ENCODE data around the gene PCP4. TPM values are rescaled to one million over a fixed set of nuclear protein-coding genes. Genes with fewer than 3 reads are reported as not detected.

Gene PCP4
- total and polyA plus RNA-seq, 9 of the 15 experiments (the other 6 are each of a cell fraction or from before 2014, with no cell fraction given): not detected

- Histone ChIP-seq H3K4me2 (ENCODE audit: insufficient read depth, low read length) (no peak overlapping the region), H2AFZ (ENCODE audit: low read depth, low read length) (no peak overlapping the region), H4K20me1 (replicated peaks; ENCODE audit: control insufficient read depth, insufficient read depth, low read length) (no peaks in the 10 kb centered on the region; the same call in 1 of the 2 replicates), H3K9ac (ENCODE audit: insufficient read depth in 1 of 2, low read depth in 2 of 2, low read length in 2 of 2) (no peak overlapping the region), H3K9me3 (replicated peaks; ENCODE audit: control insufficient read depth, insufficient read depth, low read depth, low read length) (no peaks in the 10 kb centered on the region), H3K27me3 (ENCODE audit: control insufficient read depth in 2 of 2, insufficient read depth in 2 of 2, low read length in 2 of 2) (no peaks in the 10 kb centered on the region; a peak in 1 of 5 replicates), H3K4me3 (no peak overlapping the region), H3K27ac (ENCODE audit: extremely low read depth, low read depth, low read length) (no peak overlapping the region), H3K4me1 (replicated peaks in 1 of 2; ENCODE audit: control insufficient read depth in 2 of 2, insufficient read depth in 2 of 2, low read length in 2 of 2) (no peaks in the 10 kb centered on the region), H3K9me1 (ENCODE audit: control insufficient read depth, insufficient read depth, low read length) (no peaks in the 10 kb centered on the region), H3K79me2 (ENCODE audit: control insufficient read depth, insufficient read depth, low read length) (no peaks in the 10 kb centered on the region), H3K36me3 (ENCODE audit: control insufficient read depth, insufficient read depth, low read length) (no peaks in the 10 kb centered on the region)
- POLR2A ChIA-PET: no interaction called here
- FAIRE-seq: no peak
- intact Hi-C loops (cut with micrococcal nuclease) (no loop called here), in situ Hi-C loops (cut with MboI) (no loop called here)
- 0% methylated on average over 2 of the region's 2 CpGs for whole genome bisulfite sequencing (ENCODE audit: insufficient coverage, low coverage, missing lambda C conversion rate)
- CTCF ChIA-PET (ENCODE audit: low intra/inter-chr PET ratio): no interaction called here
- DNase-seq (ENCODE audit: extremely low read depth in 1 of 4, low spot score in 3 of 4): no peak
- ATAC-seq: no peak
- no TSS peak for BruUV-seq (replicated peaks)
- TF ChIP-seq ARNT (IDR thresholded peaks at IDR 0.05) (no peak), PHTF2 (CRISPR knock-in tag; IDR thresholded peaks at IDR 0.05) (no peak), DPF2 (IDR thresholded peaks at IDR 0.05) (no peak), PRMT5 (CRISPR knock-in tag; IDR thresholded peaks at IDR 0.05) (no peak), ZBTB9 (CRISPR knock-in tag; IDR thresholded peaks at IDR 0.05) (no peak), ZNF695 (CRISPR knock-in tag; IDR thresholded peaks at IDR 0.05) (no peak), MBD1 (CRISPR knock-in tag; IDR thresholded peaks at IDR 0.05) (no peak), SMARCB1 (IDR thresholded peaks at IDR 0.05; ENCODE audit: insufficient read length, low read depth) (no peak), KLF10 (CRISPR knock-in tag; IDR thresholded peaks at IDR 0.05) (no peak), E4F1 (CRISPR knock-in tag; IDR thresholded peaks at IDR 0.05; ENCODE audit: borderline replicate concordance) (no peak), JUN (IDR thresholded peaks at IDR 0.05; ENCODE audit: borderline replicate concordance, low read depth, low read length) (no peak), JUN (CRISPR knock-in tag; IDR thresholded peaks at IDR 0.05; ENCODE audit: borderline replicate concordance) (no peak), CUX1 (CRISPR knock-in tag; IDR thresholded peaks at IDR 0.05) (no peak)
Observed at GRCh38 chr21:39927304-39927886, 60.2 kb downstream of the PCP4 start.

Data from K562 (cell line).